HG03520 (cell line): ENCODE measurements around the gene MTHFD1L.

Source experiments
- ATAC-seq: cut with Tn5 transposase; IDR thresholded peaks from one replicate; pipeline ENCODE4 v1.9.1; 2021; ENCODE audit warnings: mild to moderate bottlenecking, moderate library complexity; ENCODE audit not compliant: unreplicated experiment

MTHFD1L gene

DNA sequence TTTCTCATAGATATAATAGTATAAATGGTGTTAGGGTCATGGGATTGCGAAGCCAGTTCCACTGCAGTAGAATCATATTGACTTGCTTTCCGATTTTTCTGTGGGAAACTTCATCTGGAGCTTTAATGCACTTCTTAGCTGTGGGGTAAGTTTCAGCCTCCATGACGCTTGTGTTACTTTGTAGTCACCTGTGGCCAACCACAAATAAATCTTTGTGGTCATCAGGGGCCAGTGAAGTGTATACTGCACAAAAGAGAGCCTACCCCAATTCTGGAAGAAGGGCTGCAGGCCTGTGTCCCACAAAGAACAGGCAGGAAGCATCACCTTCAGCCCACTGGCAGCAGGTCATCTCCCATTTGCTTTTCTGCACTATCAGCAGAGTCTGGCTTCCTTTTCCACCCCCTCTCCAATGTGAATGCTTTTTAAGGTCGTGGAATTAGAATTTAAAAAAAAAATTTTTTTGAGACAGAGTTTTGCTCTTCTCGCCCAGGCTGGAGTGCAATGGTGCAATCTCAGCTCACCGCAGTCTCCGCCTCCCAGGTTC lies 32.0 kb downstream of the MTHFD1L start:
- peak; percentile 47 for ATAC-seq

DNA sequence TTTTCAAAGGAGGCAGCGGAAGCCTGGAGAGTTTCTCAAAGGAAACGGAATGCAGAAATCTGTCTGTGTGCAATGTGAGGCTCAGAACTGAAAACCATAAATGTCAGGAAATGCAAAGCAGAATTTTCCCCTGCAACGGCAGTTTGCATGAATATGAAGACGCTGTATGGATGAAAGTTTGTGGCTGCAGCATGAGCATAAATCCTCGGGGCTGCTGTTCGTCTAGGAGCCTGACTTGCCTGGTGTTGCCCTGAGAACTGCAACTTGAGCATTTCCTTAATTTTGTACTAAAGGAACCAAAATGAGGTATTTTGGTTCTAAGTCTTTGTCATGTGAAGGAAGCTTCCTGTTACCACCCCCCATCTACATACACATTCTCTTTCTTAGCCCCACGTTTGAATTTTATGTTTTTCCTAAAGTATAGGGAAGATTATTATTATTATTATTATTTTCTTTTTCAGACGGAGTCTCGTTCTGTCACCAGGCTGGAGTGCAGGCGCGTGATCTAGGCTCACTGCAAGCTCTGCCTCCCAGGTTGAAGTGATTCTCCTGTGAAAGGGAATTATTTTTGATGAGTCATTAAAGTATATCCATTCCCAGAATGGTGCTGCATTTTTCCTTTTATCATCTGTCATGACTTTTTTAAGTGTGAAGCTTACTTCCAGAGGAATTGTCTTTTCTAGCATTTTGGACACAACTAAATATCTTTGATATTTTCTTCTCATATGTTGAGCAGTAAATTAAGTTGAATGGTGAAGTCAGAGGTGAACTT lies 33.1 kb downstream of the MTHFD1L start:
- no peak for ATAC-seq

DNA sequence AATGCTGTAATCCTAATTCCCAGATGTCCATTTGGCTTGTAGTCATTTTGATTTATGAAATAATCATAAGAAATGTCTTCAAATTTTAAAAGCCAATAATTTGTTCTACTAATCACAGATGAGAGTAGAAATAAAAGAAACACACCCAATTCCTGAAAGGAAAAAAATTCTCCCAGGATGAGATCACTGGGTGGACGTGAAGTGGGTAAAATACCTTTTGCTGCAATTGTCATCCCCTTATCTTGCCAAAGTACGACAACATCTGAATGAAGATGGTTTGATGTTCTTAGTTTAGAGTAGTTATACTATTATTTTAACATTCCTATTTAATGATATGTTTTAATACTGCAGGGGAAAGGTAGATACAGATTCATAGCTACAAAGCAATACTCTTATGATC lies 33.7 kb downstream of the MTHFD1L start:
- ATAC-seq = no peak

DNA sequence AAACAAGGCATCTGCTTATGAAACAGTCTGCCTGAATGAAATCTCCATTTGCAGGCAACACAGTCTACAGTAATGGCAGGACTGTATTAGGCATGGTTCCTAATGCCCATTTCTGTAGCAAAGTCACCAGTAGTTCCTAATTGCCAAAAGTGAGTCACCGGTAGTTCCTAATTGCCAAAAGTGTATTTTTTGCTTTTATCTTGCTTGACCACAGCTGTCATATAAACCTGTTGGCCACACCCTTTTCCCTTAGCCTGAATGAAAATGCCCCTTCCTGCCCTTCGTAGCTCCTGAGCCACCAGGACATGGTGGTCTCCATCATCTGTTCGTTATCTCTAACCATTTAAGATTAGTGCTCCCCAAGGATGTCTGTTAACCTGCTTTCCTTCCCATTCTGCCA lies 34.5 kb downstream of the MTHFD1L start:
- no peak for ATAC-seq

DNA sequence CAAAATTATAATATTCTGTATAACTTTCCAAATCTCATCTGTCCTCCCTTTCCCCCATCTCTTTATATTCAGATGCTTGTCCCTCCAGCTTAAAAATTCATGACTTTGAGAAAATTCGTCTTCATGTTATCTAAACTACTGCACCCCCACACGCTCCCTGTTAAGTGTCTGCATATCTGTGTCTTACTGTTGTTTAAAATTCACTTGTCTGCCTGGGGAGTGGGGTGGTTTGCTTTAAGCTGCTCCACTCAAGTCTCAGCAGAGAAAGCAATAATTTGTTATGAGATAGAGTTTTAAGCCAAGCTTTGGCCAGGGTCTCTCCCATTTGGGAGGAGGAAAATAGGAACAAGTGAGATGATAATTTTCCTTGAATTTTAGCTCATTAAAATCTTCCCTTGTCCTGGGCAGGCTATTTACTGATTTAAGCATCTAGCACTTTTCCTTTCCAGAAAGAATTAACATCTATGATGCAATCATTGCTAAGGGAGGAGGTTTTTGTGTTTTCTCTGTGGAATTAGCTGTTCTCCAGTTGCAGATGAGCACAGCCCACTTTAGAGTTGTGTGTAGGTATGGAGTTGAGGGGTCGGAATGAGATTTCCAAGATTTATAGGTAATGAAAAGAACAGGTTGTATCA lies 36.8 kb downstream of the MTHFD1L start:
- ATAC-seq = no peak

DNA sequence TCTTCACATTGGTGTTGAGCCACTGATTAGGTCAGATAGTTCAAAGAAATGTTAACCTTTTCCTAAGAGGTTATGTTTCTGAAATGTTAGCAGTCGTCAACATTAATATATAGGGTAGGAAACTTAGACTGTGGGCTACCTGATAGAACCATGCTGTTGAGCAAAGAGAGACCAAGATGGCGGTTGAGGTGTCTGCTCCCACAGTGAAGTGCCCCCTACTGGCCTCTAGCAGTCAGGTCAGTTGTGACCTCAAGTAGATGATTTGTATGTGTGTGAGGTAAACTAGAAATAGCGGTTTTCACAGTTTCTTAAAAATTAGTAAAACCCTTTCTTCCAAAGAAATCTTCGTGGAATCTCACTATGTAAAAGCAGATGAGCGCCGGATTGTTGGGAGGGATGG lies 40.3 kb downstream of the MTHFD1L start:
- ATAC-seq = no peak

DNA sequence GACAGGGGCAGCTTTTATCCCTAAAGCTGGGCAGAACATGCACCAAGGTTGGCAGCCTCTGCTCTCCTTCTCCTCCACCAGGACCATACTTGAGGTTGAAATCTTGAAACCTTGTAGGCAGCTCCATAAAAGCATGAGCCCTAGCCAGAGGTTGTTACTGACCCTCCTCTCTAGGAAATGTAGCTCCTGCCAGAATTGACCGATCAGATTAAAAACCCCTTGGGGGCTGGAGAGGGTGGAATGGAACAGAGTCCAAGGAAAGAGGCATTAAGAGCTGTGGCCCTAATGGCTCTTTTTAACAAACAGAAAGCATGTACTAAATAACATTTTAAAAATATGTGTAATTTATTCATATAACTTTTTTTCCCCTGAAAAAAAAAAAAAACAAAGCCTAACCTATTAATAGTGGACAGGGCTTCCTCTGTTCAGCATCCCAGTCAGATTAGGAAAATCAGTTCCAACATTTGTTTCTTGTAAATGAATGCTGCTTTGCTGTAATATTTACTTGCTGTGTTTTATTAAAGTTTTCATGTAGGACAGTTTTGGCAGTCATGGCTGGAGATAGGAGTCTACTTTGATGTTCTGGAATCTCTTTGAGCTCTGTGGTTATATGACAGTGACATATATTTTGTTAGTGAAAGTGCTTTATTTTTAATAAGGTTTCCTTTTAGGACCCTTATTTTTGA lies 41.3 kb downstream of the MTHFD1L start:
- ATAC-seq = no peak

DNA sequence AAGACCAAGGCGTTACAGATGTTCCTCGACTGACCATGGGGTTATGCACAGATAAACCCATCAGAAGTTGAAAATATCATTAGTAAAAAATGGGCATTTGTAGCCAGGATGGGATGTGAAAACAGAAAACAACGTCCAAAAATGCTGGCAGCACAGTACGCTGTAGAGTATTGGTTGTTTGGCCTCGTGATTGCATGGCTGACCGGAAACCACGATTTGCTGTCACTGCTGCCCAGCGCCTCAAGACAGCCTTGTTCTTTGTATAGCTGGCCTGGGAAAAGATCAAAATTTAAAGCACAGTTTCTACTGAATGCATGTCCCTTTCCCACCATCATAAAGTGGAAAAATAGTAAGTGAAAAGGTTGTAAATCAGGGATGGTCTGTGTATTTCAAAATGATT lies 41.9 kb downstream of the MTHFD1L start:
- no peak for ATAC-seq

DNA sequence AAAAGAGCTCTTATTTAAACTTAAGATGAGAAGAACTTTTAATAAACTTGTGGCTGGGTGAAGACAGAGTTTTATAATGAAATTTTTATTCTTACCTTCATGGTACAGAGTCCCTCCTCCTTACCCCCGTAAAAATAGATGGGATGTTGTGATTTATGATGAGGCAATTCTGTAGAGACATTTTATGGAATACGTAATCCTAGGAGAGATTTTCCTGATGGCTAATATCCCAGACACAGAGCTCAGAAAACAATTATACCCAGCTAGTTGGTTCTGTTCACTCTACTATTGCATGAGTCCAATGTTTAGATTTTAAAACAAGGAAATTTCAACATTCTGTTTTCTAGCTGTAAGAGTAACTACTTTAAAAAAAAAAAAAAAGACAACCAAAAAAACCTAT lies 43.4 kb downstream of the MTHFD1L start:
- ATAC-seq = no peak

DNA sequence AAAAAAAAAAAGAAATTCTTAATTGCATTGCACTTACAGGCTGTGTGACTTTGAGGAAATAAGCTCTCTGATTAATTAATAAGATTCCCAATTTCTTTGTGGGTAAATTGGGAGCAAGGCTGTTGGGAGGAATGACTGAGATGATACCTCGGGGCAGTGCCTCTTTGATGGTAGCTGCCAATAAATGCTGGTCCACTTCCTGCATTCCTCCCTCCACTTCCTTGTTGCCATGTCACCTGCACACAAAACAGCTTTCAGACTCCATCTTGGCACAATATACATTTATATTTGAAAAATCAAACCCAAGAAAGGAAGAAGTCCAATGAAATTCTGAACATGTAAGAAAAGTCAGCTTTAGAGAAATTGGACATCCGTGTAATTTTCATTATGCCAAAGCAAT lies 45.1 kb downstream of the MTHFD1L start:
- ATAC-seq = no peak

DNA sequence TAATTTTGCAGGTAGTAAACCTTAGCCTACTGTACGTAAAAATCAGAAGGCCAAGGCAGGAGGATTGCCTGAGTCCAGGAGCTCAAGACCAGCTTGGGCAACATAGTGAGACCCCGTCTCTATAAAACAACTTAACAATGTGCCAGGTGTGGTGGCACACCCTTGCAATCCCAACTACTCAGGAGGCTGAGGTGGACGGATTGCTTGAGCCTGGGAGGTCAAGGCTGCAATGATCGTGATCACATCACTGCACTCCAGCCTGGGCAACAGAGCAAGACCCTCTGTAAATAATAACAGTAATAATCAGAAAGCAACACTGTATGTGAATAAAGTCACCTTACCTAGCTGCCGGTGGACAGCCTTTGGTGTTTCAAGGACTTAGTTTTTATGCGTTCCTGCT lies 48.9 kb downstream of the MTHFD1L start:
- no peak for ATAC-seq

DNA sequence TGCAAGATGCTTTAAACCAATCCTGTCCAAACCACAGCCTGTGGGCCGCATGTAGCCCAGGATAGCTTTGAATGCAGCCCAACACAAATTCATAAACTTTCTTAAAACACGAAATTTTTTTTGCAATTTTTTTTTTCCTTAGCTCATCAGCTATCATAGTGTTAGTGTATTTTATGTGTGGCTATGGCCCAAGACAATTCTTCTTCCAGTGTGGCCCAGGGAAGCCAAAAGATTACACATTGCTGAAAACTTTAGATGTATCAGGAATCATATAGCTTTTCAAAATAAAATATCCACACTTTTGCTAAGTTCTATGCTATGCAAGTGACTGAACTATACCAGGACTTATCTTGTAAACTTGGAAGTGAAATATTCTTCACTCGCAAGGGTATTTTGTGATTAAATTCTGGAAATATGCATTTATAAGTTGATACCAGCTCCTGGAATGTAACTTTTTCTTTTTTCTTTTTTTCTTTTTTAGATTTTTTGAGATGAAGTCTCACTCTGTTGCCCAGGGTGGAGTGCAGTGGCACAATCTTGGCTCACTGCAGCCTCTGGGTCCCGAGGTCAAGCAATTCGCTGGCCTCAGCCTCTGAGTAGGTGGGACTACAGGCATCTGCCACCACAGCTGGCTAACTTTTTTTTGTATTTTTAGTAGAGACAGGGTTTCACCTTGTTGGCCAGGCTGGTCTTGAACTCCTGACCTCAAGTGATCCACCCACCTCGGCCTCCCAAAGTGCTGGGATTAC lies 49.8 kb downstream of the MTHFD1L start:
- ATAC-seq = no peak

DNA sequence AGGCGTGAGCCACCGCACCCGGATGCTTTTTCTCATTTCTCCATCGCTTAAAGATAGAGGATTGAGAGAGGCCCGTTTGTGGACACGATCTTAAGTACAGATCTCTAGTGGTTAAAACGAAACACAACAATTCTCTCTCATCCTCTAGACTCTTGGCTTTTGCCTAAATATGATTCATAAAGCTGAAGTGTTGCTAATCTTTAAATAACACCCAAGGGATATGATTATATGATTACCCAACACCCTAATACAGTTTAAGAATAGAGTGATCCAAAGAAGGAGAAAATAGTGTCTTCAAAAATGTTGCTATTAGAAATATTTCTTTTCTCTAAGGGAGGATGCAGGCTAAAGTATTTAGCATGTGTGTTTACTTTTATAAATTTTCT lies 50.4 kb downstream of the MTHFD1L start:
- no peak for ATAC-seq

DNA sequence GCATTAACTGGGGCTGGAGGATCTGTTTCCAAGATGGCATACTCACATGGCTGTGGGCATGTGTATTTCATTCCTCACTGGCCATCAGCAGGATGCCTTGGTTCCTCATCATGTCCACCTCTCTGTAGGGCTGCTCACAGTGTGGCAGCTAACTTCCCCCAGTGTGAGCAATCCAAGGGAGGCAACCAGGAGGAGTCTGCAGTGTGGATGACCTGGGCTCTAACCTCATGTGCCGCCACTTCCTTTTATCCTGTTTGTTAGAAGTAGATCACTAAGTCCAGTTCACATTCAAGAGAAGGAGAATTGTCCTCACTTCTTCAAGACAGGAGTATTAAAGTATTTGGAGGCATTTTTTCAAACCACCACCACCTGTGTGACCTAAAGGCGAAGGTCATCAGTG lies 54.4 kb downstream of the MTHFD1L start:
- ATAC-seq = no peak

DNA sequence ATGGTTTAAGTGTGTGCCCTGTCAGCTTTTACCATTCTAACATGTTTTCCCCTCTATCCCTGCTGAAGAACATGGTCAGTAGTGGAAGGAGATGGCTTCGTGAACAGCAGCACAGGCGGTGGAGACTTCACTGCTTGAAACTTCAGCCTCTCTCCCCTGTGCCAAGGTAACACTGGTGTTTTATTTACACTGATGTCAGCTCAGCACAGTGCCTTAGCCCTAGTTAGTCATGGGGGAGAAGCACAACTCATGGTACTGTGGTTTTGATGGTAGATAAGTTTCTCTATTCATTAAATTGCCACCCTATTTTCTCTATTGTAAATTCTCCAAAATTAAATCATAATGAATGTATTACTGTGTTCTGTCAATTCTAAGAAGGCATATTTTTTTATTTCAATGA lies 56.6 kb downstream of the MTHFD1L start:
- ATAC-seq = no peak

DNA sequence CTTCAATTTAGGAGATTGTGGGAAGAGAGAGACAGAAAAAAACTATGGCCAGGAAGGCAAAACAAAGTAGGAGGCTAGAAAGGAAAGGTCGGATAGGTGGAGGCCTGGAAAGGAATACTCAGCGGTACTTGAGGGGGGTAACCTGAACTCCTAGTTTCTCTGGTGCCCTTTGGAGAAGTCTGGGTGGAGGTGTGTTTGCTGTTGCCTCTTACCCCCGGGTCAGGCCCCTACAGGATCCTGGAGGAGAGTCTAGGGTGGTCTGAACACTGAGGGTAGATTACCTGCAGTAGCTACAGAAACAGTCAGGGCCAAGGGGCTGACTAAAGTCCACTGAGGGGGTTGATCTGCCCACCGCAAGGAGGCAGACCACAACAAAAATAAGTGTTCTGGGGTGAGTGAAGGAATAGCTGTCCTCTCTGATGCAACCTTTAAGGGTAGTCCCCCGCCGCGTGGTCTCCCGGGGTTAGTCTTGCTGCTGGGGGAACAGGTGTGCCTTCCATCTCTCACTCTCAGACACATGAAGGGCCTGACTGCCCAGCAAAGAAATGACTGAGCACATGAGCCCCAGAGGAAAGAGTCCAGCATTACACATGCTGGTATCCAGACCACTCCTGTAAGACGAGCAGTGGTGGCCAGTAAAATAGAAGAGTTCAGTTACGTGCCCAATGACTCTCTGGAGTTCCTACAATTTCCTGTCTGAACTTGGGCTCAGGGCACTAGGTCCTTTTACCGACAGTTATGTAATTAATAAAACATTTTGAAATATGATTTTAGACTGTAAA lies 59.5 kb downstream of the MTHFD1L start:
- ATAC-seq = no peak

DNA sequence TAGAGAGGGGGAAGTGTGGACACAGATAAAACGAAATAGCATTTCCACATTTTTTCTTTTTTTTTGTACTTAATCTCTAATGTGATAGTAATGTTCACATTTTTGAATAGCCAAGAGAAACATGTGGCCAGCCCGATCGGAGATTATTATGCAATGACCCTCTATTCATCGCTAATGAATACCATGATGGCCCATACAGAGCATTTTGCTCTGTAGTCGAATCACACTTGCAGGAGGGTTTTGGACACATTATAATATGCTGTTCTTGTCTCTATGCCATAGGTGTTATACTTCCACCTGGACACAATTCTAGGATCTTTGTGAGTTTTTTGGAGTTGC lies 60.1 kb downstream of the MTHFD1L start:
- no peak for ATAC-seq

DNA sequence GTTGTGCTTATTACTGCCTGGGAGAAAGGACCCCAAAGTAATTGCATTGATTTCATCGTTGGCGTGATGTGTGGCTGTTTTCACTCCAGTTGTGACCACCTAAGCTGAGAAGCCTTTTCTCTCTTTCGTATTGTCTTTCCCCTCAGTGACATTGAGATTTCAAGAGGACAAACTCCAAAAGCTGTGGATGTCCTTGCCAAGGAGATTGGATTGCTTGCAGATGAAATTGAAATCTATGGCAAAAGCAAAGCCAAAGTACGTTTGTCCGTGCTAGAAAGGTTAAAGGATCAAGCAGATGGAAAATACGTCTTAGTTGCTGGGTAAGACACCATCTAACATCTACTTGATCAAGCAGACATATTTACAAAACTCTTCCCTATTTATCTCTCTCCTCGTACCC lies 60.5 kb downstream of the MTHFD1L start:
- no peak for ATAC-seq

DNA sequence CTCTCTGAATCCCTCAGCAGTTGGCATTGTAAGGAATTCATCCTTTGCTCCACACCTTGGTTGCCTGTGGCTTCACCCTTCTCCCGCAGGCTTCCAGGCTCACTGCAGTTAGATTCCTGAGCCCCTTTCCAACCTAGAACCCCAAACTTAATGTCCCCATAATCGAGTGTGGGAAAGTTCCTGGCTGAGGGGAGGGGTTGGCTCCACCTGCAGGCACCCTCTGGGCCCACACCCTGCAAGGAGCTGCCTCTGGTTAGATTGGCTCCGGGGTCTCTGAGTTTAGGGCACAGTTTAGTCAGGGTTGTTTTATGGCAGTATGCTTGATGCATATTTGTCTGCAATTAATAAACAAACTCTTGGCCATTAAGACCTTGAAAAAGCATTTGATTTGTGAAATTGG lies 63.4 kb downstream of the MTHFD1L start:
- no peak for ATAC-seq

DNA sequence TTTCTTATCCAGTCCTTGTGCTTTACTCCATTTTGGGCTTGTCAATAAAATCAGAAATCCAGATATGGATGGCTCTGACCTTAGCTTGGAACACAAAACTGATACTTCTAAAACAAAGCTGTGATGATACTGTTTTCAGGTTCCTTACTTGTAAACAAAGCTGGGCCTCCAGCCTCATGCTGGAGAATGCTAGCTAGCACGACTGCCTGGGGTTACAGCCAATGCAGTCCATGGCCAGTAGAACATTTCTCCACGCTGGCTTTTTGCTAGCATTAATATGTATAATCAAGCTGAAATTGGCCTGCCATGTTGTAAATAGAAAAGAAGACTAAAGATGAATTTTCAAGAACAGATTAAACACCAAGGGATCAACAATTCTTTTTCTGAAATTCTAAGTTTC lies 63.9 kb downstream of the MTHFD1L start:
- ATAC-seq = no peak

DNA sequence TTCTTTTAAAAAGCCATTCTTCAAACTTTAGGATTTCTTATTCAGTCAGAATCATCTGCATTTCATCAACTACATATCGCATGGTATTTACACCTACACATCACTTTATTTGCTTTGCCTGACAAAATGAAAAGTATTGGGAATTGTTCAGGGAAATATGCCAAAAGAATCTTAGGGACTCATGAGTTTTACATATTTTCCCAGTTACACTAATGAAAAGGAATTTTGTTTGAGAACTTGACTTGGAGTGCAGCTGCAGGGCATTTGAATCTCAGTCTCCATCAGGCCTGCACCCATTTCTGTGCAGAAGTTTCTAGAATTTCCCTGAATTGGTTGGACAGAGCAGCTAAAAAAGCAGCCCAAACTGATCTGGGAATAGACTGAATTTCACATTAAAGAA lies 65.3 kb downstream of the MTHFD1L start:
- no peak for ATAC-seq
